Lung (tissue), 12 donors: ENCODE results near the gene KIF25. TPM values are rescaled to one million over a fixed set of nuclear protein-coding genes. Genes with fewer than 3 reads are reported as not detected.
A peak's percentile ranks its signal among the peaks of the same experiment; 100 is the strongest.

Source experiments
- ATAC-seq: fragments of 200-7000 bp; cut with Tn5 transposase; one replicate; pipeline ENCODE4 v1.9.1; 2020; ENCODE audit warnings: moderate number of reproducible peaks; ENCODE audit not compliant: insufficient read depth, low FRiP score
- DNase-seq, 3 donors: peaks; one replicate each; pipeline ENCODE4 v3.0.0-alpha.2; 2013 to 2017
- H3K27ac ChIP-seq, 2 donors: one replicate each; pipeline ENCODE4 v1.5.1; 2013; ENCODE audit warnings: mild to moderate bottlenecking in 2 of 2, moderate library complexity in 2 of 2, control low read depth in 1 of 2, inconsistent platforms in 1 of 2, low read depth in 1 of 2, low read length in 1 of 2
- H3K27me3 ChIP-seq, 3 donors: one replicate each; pipeline ENCODE4 v1.5.1; 2013; ENCODE audit warnings: low read length in 2 of 3; ENCODE audit not compliant: control insufficient read depth in 3 of 3, insufficient read depth in 3 of 3
- H3K36me3 ChIP-seq, 4 donors: one replicate each; pipeline ENCODE4 v1.5.1; 2013; ENCODE audit warnings: low read length in 4 of 4, mild to moderate bottlenecking in 1 of 4, moderate library complexity in 1 of 4; ENCODE audit not compliant: control insufficient read depth in 4 of 4, insufficient read depth in 4 of 4
- H3K4me1 ChIP-seq, 5 donors: one replicate each; pipeline ENCODE4 v1.5.1; 2013; ENCODE audit warnings: low read length in 5 of 5, mild to moderate bottlenecking in 2 of 5, moderate library complexity in 1 of 5; ENCODE audit not compliant: control insufficient read depth in 5 of 5, insufficient read depth in 5 of 5
- H3K4me3 ChIP-seq: one replicate; pipeline ENCODE4 v1.5.1; 2013; ENCODE audit warnings: mild to moderate bottlenecking, control low read depth, moderate library complexity
- H3K9ac ChIP-seq, 2 donors: one replicate each; pipeline ENCODE4 v1.5.1; 2013; ENCODE audit warnings: low read length in 2 of 2, control low read depth in 1 of 2; ENCODE audit not compliant: insufficient read depth in 1 of 2
- H3K9me3 ChIP-seq, 4 donors: one replicate each; pipeline ENCODE4 v1.5.1; 2013; ENCODE audit warnings: low read length in 3 of 4, mild to moderate bottlenecking in 1 of 4, moderate library complexity in 1 of 4; ENCODE audit not compliant: control insufficient read depth in 4 of 4, insufficient read depth in 3 of 4
- CTCF ChIP-seq: IDR thresholded peaks from 2 replicates; pipeline ENCODE4 v1.5.1; 2012; ENCODE audit warnings: mild to moderate bottlenecking; ENCODE audit errors: control extremely low read depth, extremely low read depth
- WGBS, 2 donors: extraction: QIAGEN DNeasy Blood & Tissue Kit; methylation state at CpG; one replicate each; pipeline ENCODE4 v1.1.7; 2013; 5-methylcytosine and 5-hydroxymethylcytosine counted together
- polyA plus RNA-seq, 2 donors: library from polyadenylated mRNA; stranded (reverse); fragments of 200-250 nt; gene quantifications; one replicate each; pipeline ENCODE4 v1.2.1, GENCODE V29; 2013
- total RNA-seq, 2 donors: library from RNA; depleted of rRNA in 1 of 2; stranded (reverse); fragments of >200 nt in 1 of 2; gene quantifications; one replicate each; pipeline ENCODE4 v1.2.1, GENCODE V29; 2014 to 2021
- donor health status: control.
- donor health status: control.
- donor health status: Bipolar disorder and iron deficiency.
- donor health status: healthy.
- donor health status: DM: yes; HTN: yes; CAD: no.

Gene KIF25
- total and polyA plus RNA-seq, 4 donors = 0.24 to 5.3 (median 0.53) TPM

DNA sequence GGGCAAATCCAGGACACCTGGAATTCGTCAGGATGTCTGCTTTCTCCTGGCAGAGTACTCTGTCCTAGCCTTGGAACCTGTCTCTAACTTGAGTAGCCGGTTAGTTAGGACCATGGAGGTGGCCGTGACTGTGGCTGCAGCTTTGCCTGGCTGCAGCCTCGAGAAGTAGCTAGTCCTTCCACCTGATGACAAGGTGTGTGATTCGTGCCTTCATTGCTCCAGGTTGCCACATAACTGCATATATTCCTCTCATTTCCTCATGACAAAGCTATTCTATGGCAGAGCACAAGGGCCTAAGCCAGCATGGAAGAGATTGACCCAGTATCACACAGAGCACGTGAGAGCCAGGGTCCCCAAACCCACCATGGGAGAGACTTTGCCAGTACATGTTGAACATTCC, 39.8 kb upstream of the KIF25 start:
- Histone ChIP-seq H3K4me3 (no peak overlapping the region), H3K9ac (no peak overlapping the region), H3K27ac (no peak overlapping the region), H3K27me3 (no peaks in the 10 kb centered on the region), H3K4me1 (peaks cover 0 to 22% (median 9%) of the 10 kb centered on the region in 5 donors), H3K9me3 (no peaks in the 10 kb centered on the region), H3K36me3 (peaks cover 0 to 45% (median 9%) of the 10 kb centered on the region in 4 donors)
- no peak for TF ChIP-seq CTCF
- DNase-seq (no peak), ATAC-seq (no peak)
- 92% methylated on average over 6 of the region's 6 CpGs for WGBS, 2 donors

GRCh38 chr6:167960579-167960978, 36.9 kb upstream of the KIF25 start:
- no peak for ATAC-seq
- H3K27me3 ChIP-seq = no peaks in the 10 kb centered on the region
- 71 to 81% methylated on average over 5 of the region's 5 CpGs for WGBS, 2 donors

DNA sequence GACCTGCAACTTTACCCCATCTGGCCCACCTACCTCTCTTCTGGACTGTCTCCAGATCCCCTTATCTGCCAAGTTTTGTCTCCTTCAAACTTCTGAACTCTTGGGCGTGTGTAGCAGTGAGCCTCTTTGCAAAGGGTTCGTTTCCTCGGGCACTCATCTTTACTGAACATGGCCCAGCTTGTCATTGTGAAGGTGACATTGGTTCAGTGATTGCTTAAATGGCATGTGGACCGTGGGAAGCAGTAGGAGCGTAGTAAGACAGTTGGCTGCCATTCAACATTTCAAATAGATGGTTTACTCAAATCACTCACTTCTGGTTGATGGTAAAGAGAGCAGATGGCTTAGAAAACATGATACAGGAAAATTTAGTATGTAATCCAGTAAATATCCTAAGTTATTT, 34.8 kb upstream of the KIF25 start:
- peaks cover 15 to 48% (median 22%) of the 10 kb centered on the region in 4 donors for H3K36me3 ChIP-seq
- no peak for TF ChIP-seq CTCF
- DNase-seq (peak in 1 of 3 donors; percentile 25), ATAC-seq (no peak)
- H3K4me1 ChIP-seq = peaks cover 0 to 52% (median 11%) of the 10 kb centered on the region in 5 donors
- H3K9ac ChIP-seq = no peak overlapping the region
- no peak overlapping the region for H3K4me3 ChIP-seq
- WGBS, 2 donors = 64 to 65% methylated on average over 5 of the region's 5 CpGs
- no peaks in the 10 kb centered on the region for H3K9me3 ChIP-seq
- H3K27me3 ChIP-seq = no peaks in the 10 kb centered on the region
- H3K27ac ChIP-seq = no peak overlapping the region

More at GRCh38 chr6:167960579-167960978, 36.9 kb upstream of the KIF25 start:
- Histone ChIP-seq H3K9ac (no peak overlapping the region), H3K9me3 (no peaks in the 10 kb centered on the region), H3K36me3 (peaks cover 10 to 50% (median 15%) of the 10 kb centered on the region in 4 donors), H3K27ac (no peak overlapping the region), H3K4me1 (peaks cover 0 to 37% (median 11%) of the 10 kb centered on the region in 5 donors), H3K4me3 (no peak overlapping the region)
- DNase-seq = peak in 2 of 3 donors; percentile 50 to 62
- TF ChIP-seq CTCF = no peak

GRCh38 chr6:167963589-167964057, 33.8 kb upstream of the KIF25 start:
- peaks cover 15 to 52% (median 23%) of the 10 kb centered on the region in 4 donors for H3K36me3 ChIP-seq
- no peaks in the 10 kb centered on the region for H3K9me3 ChIP-seq
- H3K27ac ChIP-seq = peak overlapping the region in 1 of 2 donors; percentile 48
- no peaks in the 10 kb centered on the region for H3K27me3 ChIP-seq
- peaks cover 0 to 52% (median 11%) of the 10 kb centered on the region in 5 donors for H3K4me1 ChIP-seq
- H3K4me3 ChIP-seq = no peak overlapping the region
- H3K9ac ChIP-seq = no peak overlapping the region
- TF ChIP-seq CTCF = no peak
- 85 to 95% methylated on average over 8 of the region's 8 CpGs for WGBS, 2 donors
- ATAC-seq = no peak
- no peak for DNase-seq
